HL-60 (cell line): ENCODE data around the gene SORCS2.

ENCODE experiments used
- DNase-seq, 2 experiments: peaks; one replicate each; pipeline ENCODE4 v3.0.0-alpha.2; 2010 to 2020; ENCODE audit warnings: low read depth in 1 of 2, low spot score in 1 of 2
- H3K27ac ChIP-seq: fragments of 250-450 bp; sonication (Bioruptor Pico); replicated peaks from 2 replicates; pipeline ENCODE4 v1.5.1; 2020; ENCODE audit warnings: mild to moderate bottlenecking, moderate library complexity
- H3K27me3 ChIP-seq: fragments of 250-450 bp; sonication (Bioruptor Pico); 2 replicates; pipeline ENCODE4 v1.5.1; 2021; ENCODE audit warnings: mild to moderate bottlenecking, moderate library complexity; ENCODE audit not compliant: insufficient read depth, poor library complexity, severe bottlenecking
- H3K4me3 ChIP-seq: replicated peaks from 2 replicates; pipeline ENCODE4 v1.5.1; 2011; ENCODE audit warnings: mild to moderate bottlenecking, control low read depth, low read length; ENCODE audit not compliant: insufficient read depth
- GABPA ChIP-seq: IDR thresholded peaks from 2 replicates; pipeline ENCODE4 v1.6.1; 2012; ENCODE audit warnings: low read depth
- POLR2AphosphoS5 ChIP-seq: IDR thresholded peaks from 2 replicates; pipeline ENCODE4 v1.6.1; 2012; ENCODE audit warnings: low read depth
- SPI1 ChIP-seq: IDR thresholded peaks from 2 replicates; pipeline ENCODE4 v1.6.1; 2012; ENCODE audit warnings: low read depth, mild to moderate bottlenecking, borderline replicate concordance
- TF ChIP-seq, protein P1 (sequence below): IDR thresholded peaks from 2 replicates; pipeline ENCODE4 v1.6.1; 2012; ENCODE audit warnings: low read depth; ENCODE audit not compliant: insufficient replicate concordance
- TF ChIP-seq, protein P2 (sequence below): IDR thresholded peaks from one replicate; pipeline ENCODE4 v1.5.1; 2011; ENCODE audit warnings: low read length, control low read depth, inconsistent platforms; ENCODE audit not compliant: insufficient read depth

The SORCS2 gene

DNA sequence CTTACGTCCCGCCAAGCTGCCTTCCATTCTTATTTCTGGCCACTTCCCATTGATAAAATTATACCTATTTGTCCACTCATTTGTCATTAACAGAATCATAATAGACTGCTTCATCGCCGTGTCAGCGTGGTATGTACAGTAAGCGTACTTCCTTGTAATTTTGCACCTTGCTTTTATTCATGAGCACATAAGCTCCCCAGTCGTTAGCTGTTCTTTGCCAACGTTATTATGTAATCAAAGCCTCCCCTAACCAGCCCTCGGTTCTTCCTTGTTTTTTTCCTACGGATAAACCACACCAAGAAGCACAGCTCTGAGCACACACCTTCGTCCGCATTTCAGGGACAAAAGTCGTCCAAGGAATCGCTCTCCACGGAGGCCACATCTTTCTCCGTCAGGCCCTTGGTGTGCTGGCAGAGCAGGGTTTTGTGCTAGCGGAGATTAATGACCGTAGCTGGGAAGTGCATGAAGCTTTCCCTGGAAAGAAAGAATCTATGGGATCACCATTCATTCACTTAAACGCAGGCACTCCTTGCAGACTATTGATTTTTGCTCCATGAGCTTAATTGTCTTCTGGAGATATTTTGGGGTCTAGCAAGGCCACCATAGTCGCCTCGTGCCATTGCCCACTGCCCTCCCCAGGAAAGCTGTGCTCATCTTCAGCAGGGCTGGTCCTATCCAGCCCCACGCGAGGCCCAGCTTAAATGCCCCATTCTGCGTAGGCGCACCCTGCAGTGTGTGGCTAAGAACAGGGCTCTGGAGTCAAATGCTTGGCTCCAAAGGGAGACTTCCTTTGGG, 443.3 kb downstream of the SORCS2 start:
- TF ChIP-seq, protein P1, sequence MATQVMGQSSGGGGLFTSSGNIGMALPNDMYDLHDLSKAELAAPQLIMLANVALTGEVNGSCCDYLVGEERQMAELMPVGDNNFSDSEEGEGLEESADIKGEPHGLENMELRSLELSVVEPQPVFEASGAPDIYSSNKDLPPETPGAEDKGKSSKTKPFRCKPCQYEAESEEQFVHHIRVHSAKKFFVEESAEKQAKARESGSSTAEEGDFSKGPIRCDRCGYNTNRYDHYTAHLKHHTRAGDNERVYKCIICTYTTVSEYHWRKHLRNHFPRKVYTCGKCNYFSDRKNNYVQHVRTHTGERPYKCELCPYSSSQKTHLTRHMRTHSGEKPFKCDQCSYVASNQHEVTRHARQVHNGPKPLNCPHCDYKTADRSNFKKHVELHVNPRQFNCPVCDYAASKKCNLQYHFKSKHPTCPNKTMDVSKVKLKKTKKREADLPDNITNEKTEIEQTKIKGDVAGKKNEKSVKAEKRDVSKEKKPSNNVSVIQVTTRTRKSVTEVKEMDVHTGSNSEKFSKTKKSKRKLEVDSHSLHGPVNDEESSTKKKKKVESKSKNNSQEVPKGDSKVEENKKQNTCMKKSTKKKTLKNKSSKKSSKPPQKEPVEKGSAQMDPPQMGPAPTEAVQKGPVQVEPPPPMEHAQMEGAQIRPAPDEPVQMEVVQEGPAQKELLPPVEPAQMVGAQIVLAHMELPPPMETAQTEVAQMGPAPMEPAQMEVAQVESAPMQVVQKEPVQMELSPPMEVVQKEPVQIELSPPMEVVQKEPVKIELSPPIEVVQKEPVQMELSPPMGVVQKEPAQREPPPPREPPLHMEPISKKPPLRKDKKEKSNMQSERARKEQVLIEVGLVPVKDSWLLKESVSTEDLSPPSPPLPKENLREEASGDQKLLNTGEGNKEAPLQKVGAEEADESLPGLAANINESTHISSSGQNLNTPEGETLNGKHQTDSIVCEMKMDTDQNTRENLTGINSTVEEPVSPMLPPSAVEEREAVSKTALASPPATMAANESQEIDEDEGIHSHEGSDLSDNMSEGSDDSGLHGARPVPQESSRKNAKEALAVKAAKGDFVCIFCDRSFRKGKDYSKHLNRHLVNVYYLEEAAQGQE: no peak
- TF ChIP-seq, protein P2, sequence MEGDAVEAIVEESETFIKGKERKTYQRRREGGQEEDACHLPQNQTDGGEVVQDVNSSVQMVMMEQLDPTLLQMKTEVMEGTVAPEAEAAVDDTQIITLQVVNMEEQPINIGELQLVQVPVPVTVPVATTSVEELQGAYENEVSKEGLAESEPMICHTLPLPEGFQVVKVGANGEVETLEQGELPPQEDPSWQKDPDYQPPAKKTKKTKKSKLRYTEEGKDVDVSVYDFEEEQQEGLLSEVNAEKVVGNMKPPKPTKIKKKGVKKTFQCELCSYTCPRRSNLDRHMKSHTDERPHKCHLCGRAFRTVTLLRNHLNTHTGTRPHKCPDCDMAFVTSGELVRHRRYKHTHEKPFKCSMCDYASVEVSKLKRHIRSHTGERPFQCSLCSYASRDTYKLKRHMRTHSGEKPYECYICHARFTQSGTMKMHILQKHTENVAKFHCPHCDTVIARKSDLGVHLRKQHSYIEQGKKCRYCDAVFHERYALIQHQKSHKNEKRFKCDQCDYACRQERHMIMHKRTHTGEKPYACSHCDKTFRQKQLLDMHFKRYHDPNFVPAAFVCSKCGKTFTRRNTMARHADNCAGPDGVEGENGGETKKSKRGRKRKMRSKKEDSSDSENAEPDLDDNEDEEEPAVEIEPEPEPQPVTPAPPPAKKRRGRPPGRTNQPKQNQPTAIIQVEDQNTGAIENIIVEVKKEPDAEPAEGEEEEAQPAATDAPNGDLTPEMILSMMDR: no peak
- no peak for TF ChIP-seq SPI1
- no peak for TF ChIP-seq POLR2AphosphoS5
- no peak for TF ChIP-seq GABPA
- Histone ChIP-seq H3K4me3 (no peak overlapping the region), H3K27ac (peak overlapping the region; percentile 54), H3K27me3 (no peaks in the 10 kb centered on the region)
- DNase-seq: peak in 1 of 2 experiments; percentile 55

DNA sequence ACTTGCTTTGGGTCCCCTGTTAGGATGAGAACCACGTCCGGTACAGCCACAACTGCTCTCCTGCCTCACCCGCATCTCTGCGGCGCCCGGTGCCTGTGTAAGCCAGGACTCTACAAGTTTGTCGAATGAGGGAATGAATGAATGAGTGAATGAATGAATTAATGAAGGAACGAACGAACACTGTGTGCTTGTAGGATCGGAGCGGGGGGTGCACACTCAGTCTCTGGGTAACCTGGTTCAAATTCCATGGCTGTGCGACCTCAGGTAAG, 443.8 kb downstream of the SORCS2 start:
- TF ChIP-seq, protein P1: no peak
- no peak for TF ChIP-seq GABPA
- TF ChIP-seq SPI1: no peak
- TF ChIP-seq, protein P2: no peak
- no peak for TF ChIP-seq POLR2AphosphoS5
- Histone ChIP-seq H3K27ac (no peak overlapping the region; the same call in 1 of the 2 replicates), H3K27me3 (no peaks in the 10 kb centered on the region), H3K4me3 (no peak overlapping the region)
- DNase-seq: no peak

DNA sequence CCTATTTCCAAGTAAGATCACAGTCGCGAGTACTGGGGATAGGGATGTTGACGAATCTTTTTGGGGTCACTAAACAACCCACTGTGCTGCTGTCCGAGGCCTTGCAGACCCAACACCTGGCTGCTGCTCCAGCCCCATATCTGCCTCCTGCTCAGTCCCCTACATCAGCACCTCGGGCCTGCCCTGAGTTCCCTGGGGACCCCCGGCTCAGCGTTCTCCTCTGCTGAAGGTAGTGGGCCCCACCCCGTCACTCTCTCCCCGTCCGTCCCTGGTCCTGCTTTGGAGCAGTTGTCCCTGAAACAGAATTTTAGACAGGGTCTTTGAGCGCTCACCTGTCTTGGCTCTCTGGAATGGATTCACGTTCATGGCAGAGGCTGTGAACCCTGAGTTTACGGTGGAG, 444.8 kb downstream of the SORCS2 start:
- Histone ChIP-seq H3K27me3 (no peaks in the 10 kb centered on the region), H3K4me3 (no peak overlapping the region), H3K27ac (no peak overlapping the region)
- TF ChIP-seq, protein P1: no peak
- TF ChIP-seq, protein P2: no peak
- TF ChIP-seq GABPA (no peak), POLR2AphosphoS5 (no peak), SPI1 (no peak)
- DNase-seq: no peak
